Measurements from ENCODE around the gene ADD3. TPM values are rescaled to one million over a fixed set of nuclear protein-coding genes. Genes with fewer than 3 reads are reported as not detected.
A peak's percentile ranks its signal among the peaks of the same experiment; 100 is the strongest.

Gene ADD3
- total RNA-seq, 4 donors from 2014 or later, result 257 to 644 (median 358) TPM

GRCh38 chr10:110151467-110151866 lies 143.7 kb downstream of the ADD3 start:
- Histone ChIP-seq H3K4me3 (replicated peaks in 1 of 3) (no peak overlapping the region), H3K4me1 (peaks cover 0 to 4% of the 10 kb centered on the region in 2 donors), H3K27me3 (no peaks in the 10 kb centered on the region), H3K36me3 (no peaks in the 10 kb centered on the region), H3K27ac (no peak overlapping the region), H3K9me3 (no peaks in the 10 kb centered on the region)
- WGBS, 2 donors, result 24 to 36% methylated on average over 7 to 8 of the region's 8 CpGs
- TF ChIP-seq CTCF (IDR thresholded peaks at IDR 0.05), result no peak
- no peak for TF ChIP-seq POLR2A (IDR thresholded peaks at IDR 0.05)
- DNase-seq, result peak; percentile 86 to 90
- intact Hi-C loops (cut with DNase I), result no loop called here

GRCh38 chr10:110151971-110152370 lies 144.2 kb downstream of the ADD3 start:
- intact Hi-C loops (cut with DNase I), result no loop called here
- TF ChIP-seq POLR2A (IDR thresholded peaks at IDR 0.05), result no peak
- no peak for TF ChIP-seq CTCF (IDR thresholded peaks at IDR 0.05)

GRCh38 chr10:110153396-110153795 lies 145.6 kb downstream of the ADD3 start:
- no peaks in the 10 kb centered on the region for H3K27me3 ChIP-seq
- no peak for DNase-seq
- WGBS, 2 donors, result 78 to 88% methylated on average over 7 of the region's 7 CpGs

More at GRCh38 chr10:110151971-110152370, 144.2 kb downstream of the ADD3 start:
- Histone ChIP-seq H3K27ac (no peak overlapping the region), H3K36me3 (no peaks in the 10 kb centered on the region), H3K4me1 (peaks cover 0 to 4% of the 10 kb centered on the region in 2 donors), H3K27me3 (no peaks in the 10 kb centered on the region), H3K4me3 (replicated peaks in 1 of 3) (no peak overlapping the region), H3K9me3 (no peaks in the 10 kb centered on the region)
- DNase-seq, result no peak
- 21 to 31% methylated on average over 5 to 6 of the region's 6 CpGs for WGBS, 2 donors

GRCh38 chr10:110156046-110156445 lies 148.3 kb downstream of the ADD3 start:
- Histone ChIP-seq H3K4me3 (replicated peaks in 1 of 3) (no peak overlapping the region), H3K36me3 (no peaks in the 10 kb centered on the region), H3K27me3 (no peaks in the 10 kb centered on the region), H3K27ac (no peak overlapping the region), H3K4me1 (peaks cover 0 to 4% of the 10 kb centered on the region in 2 donors), H3K9me3 (no peaks in the 10 kb centered on the region)
- no peak for DNase-seq
- 92 to 98% methylated on average over 8 of the region's 8 CpGs for WGBS, 2 donors
- intact Hi-C loops (cut with DNase I), result no loop called here
- TF ChIP-seq POLR2A (IDR thresholded peaks at IDR 0.05) (no peak), CTCF (IDR thresholded peaks at IDR 0.05) (no peak)

More at GRCh38 chr10:110153396-110153795, 145.6 kb downstream of the ADD3 start:
- Histone ChIP-seq H3K36me3 (no peaks in the 10 kb centered on the region), H3K4me3 (replicated peaks in 1 of 3) (no peak overlapping the region), H3K9me3 (no peaks in the 10 kb centered on the region), H3K4me1 (peaks cover 0 to 4% of the 10 kb centered on the region in 2 donors), H3K27ac (no peak overlapping the region)
- intact Hi-C loops (cut with DNase I), result no loop called here
- TF ChIP-seq POLR2A (IDR thresholded peaks at IDR 0.05) (no peak), CTCF (IDR thresholded peaks at IDR 0.05) (no peak)

- DNase-seq, result no peak
- Histone ChIP-seq H3K4me1 (no peaks in the 10 kb centered on the region), H3K36me3 (no peaks in the 10 kb centered on the region), H3K4me3 (replicated peaks in 1 of 3) (no peak overlapping the region), H3K27ac (no peak overlapping the region), H3K27me3 (no peaks in the 10 kb centered on the region), H3K9me3 (no peaks in the 10 kb centered on the region)
- intact Hi-C loops (cut with DNase I), result no loop called here
- TF ChIP-seq POLR2A (IDR thresholded peaks at IDR 0.05) (no peak), CTCF (IDR thresholded peaks at IDR 0.05) (no peak)
- WGBS, 2 donors, result 79 to 81% methylated on average over 11 of the region's 11 CpGs
Observed at GRCh38 chr10:110158051-110159005, 150.5 kb downstream of the ADD3 start.
